GM12874 (cell line): Measurements from ENCODE around the gene TBX2.

ENCODE experiments used
- TF ChIP-seq, protein P1 (sequence below): IDR thresholded peaks from 2 replicates; pipeline ENCODE4 v1.5.1; 2011; ENCODE audit warnings: low read depth, mild to moderate bottlenecking, control low read depth, low read length, moderate library complexity; ENCODE audit not compliant: insufficient read depth

The TBX2 gene

DNA sequence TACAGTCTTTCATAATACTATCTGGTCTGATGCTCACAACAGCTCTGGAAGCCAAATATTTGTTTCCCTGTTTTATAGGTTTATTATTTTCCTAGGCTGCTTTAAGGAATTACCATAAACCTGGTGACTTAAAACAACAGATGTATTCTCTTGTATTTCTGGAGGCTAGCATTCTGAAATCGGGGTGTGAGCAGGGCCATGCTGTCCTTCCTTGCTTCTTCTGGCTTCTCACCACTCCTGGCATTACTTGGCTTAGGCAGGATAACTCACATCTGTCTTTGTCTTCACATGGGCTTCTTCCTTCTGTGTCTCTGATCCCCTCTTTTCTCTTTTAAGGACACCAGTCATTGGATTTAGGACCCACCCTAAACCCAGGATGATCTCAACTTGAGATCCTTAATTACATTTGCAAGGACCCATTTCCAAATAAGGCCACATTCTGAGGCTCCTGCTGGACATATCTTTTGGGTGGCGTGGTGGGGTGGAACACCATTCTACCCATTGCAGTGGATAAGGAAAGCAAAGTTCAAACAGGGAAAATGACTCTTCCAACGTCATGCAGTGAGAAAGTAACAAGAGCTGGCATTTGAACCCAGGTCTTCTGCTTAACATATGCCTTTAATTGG lies 39.2 kb upstream of the TBX2 start:
- TF ChIP-seq, protein P1, sequence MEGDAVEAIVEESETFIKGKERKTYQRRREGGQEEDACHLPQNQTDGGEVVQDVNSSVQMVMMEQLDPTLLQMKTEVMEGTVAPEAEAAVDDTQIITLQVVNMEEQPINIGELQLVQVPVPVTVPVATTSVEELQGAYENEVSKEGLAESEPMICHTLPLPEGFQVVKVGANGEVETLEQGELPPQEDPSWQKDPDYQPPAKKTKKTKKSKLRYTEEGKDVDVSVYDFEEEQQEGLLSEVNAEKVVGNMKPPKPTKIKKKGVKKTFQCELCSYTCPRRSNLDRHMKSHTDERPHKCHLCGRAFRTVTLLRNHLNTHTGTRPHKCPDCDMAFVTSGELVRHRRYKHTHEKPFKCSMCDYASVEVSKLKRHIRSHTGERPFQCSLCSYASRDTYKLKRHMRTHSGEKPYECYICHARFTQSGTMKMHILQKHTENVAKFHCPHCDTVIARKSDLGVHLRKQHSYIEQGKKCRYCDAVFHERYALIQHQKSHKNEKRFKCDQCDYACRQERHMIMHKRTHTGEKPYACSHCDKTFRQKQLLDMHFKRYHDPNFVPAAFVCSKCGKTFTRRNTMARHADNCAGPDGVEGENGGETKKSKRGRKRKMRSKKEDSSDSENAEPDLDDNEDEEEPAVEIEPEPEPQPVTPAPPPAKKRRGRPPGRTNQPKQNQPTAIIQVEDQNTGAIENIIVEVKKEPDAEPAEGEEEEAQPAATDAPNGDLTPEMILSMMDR: no peak

DNA sequence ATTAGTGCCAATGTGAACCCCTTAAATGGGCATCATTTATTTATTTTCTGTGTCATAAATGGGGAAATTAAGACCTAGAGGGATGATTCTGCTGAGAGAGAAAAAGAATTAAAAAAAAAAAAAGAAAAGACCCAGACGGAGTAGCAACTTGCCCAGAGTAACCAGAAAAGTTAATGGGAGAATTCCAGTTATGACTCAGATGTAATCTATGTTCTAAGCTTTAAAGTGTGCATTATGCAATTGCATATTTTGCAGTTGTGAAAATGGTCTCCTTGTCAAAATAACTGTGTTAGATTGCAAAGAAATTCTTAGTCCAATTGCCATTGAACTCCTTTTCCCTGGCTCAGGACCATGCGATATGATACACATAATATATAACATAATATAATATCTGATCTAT lies 38.6 kb upstream of the TBX2 start:
- TF ChIP-seq, protein P1: no peak

- TF ChIP-seq, protein P1: no peak
These were observed 37.2 kb upstream of the TBX2 start for GRCh38 chr17:61362396-61362795.

GRCh38 chr17:61362852-61363600 lies 36.6 kb upstream of the TBX2 start:
- TF ChIP-seq, protein P1: no peak

DNA sequence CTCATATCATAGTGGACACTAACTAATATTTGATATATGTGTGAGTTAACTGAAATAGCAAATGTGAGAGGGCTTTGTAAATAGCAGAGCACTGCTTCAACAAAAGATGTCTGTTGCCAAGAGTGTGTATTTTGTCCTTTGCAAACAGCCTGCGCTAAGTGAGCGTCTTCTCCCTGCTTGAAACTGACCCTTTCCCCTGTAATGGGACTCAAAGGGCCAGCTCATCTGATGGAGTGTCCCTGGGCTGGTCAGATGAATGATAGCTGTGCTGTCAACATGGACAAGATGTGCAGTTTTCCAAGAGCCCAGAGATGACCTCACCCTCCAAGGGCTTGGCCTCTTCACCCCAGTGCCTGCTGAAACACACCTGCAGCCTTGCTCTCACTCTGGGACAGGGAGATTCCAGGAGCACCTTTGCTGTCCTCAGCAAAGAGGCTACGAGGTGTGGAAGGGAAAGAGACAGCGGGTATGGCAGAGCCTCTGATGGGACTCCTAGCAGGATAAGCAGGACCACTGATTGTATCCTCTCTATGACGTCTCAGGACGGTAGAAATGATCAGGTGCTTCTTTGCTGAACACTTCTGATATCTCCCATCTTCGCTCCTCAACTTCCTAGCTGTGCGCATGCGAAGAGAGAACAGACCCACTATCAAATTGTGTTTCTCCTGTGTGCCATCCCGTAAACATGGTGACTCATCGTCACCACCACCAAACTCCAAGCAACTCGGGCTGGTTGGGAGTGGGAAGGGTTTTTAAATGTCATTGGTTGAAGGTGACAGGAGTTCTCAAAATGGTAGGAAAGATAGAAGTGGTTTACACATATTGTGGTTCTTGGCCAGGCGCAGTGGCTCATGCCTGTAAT lies 35.8 kb upstream of the TBX2 start:
- TF ChIP-seq, protein P1: no peak

DNA sequence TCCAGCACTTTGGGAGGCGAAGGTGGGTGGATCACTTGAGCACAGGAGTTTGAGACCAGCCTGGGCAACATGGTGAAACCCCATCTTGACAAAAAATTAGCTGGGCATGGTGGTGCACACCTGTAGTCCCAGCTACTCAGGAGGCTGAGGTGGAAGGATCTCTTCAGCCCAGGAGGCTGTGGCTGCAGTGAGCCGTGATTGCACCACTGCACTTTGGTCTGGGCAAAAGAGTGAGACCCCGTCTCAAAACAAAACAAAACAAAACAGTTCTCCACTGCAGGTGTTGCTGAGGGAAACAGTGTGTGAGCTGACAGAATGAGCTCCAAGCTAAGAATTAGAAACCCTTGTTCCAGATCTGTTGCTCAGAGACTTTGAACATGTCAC lies 35.2 kb upstream of the TBX2 start:
- TF ChIP-seq, protein P1: no peak

GRCh38 chr17:61366076-61366714 lies 33.4 kb upstream of the TBX2 start:
- TF ChIP-seq, protein P1: no peak
